GM19452 (cell line): Measurements from ENCODE around the gene SNAP25.

Experiments
- ATAC-seq: cut with Tn5 transposase; IDR thresholded peaks from one replicate; pipeline ENCODE4 v1.9.1; 2021; ENCODE audit not compliant: unreplicated experiment

Gene SNAP25

GRCh38 chr20:10261702-10262101 is 43.1 kb downstream of the SNAP25 start:
- no peak for ATAC-seq

GRCh38 chr20:10263385-10264165 is 44.9 kb downstream of the SNAP25 start:
- ATAC-seq, result no peak

GRCh38 chr20:10264166-10264558 is 45.5 kb downstream of the SNAP25 start:
- ATAC-seq, result no peak

GRCh38 chr20:10268636-10269035 is 50.0 kb downstream of the SNAP25 start:
- no peak for ATAC-seq

- ATAC-seq, result no peak
Measured at GRCh38 chr20:10270630-10271029, 52.0 kb downstream of the SNAP25 start.

GRCh38 chr20:10271494-10272219 is 53.0 kb downstream of the SNAP25 start:
- no peak for ATAC-seq

- ATAC-seq, result no peak
Measured at GRCh38 chr20:10276878-10277580, 58.4 kb downstream of the SNAP25 start.

- no peak for ATAC-seq
Measured at GRCh38 chr20:10277616-10278015, 59.0 kb downstream of the SNAP25 start.

- no peak for ATAC-seq
Measured at GRCh38 chr20:10278412-10278811, 59.8 kb downstream of the SNAP25 start.

GRCh38 chr20:10280018-10280908 is 61.6 kb downstream of the SNAP25 start:
- no peak for ATAC-seq

GRCh38 chr20:10281911-10282310 is 63.3 kb downstream of the SNAP25 start:
- no peak for ATAC-seq

GRCh38 chr20:10282979-10283456 is 64.4 kb downstream of the SNAP25 start:
- no peak for ATAC-seq

- no peak for ATAC-seq
Measured at GRCh38 chr20:10286356-10286755, 67.7 kb downstream of the SNAP25 start.

GRCh38 chr20:10288421-10288820 is 69.8 kb downstream of the SNAP25 start:
- ATAC-seq, result no peak

- ATAC-seq, result no peak
Measured at GRCh38 chr20:10288954-10289646, 70.5 kb downstream of the SNAP25 start.

- no peak for ATAC-seq
Measured at GRCh38 chr20:10291568-10292248, 73.1 kb downstream of the SNAP25 start.

GRCh38 chr20:10297223-10297622 is 78.6 kb downstream of the SNAP25 start:
- ATAC-seq, result no peak

GRCh38 chr20:10297684-10298240 is 79.1 kb downstream of the SNAP25 start:
- ATAC-seq, result no peak
